Measurements from ENCODE around the gene MAP3K14.

DNA sequence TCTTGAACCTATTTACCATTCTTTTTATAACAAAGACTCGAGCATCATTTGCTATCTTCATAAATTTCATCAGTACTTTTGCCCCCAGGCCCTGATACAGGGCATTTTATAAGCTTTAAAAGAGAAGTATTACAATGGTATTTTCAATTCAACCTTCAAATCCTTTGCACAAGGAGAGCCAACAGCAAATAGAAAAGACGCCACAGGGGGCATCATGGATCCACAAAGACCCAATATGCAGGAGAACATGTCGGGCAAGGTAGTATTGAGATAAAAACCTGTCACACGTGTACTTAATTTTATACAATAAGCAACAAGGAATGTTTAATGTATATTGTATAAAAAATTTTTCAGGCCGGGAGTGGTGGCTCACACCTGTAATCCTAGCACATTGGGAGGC is 10.2 kb downstream of the MAP3K14 start:
- TF ChIP-seq CTCF (IDR thresholded peaks at IDR 0.05) (no peak), POLR2A (IDR thresholded peaks at IDR 0.05) (no peak)

Data from Peyer's patch (tissue), 4 donors.